Prostate gland (tissue), 2 donors: Measurements from ENCODE around the gene GPATCH2.

Experiments used
- POLR2AphosphoS5 ChIP-seq: sonication (generic); formaldehyde crosslinking; IDR thresholded peaks from one replicate; pipeline ENCODE4 v1.6.1; 2017; ENCODE audit warnings: antibody characterized with exemption
- TF ChIP-seq, protein P1 (sequence below), 4 experiments: fragments of 200-600 bp in 2 of 4; fragments of 450-650 bp in 2 of 4; sonication (generic) in 2 of 4; IDR thresholded peaks; 1 replicate in 3 of 4; 2 replicates in 1 of 4; pipeline ENCODE4 v1.5.1; 2016 to 2019; ENCODE audit warnings: antibody characterized with exemption in 4 of 4, mild to moderate bottlenecking in 2 of 4, moderate library complexity in 2 of 4

DNA sequence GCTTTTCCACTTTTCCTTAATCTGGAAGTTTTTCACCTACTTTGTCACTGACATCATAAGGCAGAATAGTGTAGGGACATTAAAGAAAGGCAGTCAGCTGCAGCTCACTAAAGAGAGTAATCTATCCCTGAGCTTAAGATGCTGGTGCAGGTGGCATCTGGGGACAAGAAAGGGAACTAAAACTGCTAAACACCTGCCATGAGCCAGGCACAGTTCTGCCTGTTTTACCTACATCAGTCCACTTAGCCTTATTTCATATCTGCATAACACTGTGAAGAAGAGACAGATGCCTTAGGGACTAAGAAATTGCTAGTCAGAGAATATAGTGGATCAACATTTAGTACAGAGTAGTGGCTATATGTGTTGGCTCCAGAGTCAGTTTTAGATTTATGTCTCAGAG is 88.1 kb downstream of the GPATCH2 start:
- no peak for TF ChIP-seq POLR2AphosphoS5
- TF ChIP-seq, protein P1, sequence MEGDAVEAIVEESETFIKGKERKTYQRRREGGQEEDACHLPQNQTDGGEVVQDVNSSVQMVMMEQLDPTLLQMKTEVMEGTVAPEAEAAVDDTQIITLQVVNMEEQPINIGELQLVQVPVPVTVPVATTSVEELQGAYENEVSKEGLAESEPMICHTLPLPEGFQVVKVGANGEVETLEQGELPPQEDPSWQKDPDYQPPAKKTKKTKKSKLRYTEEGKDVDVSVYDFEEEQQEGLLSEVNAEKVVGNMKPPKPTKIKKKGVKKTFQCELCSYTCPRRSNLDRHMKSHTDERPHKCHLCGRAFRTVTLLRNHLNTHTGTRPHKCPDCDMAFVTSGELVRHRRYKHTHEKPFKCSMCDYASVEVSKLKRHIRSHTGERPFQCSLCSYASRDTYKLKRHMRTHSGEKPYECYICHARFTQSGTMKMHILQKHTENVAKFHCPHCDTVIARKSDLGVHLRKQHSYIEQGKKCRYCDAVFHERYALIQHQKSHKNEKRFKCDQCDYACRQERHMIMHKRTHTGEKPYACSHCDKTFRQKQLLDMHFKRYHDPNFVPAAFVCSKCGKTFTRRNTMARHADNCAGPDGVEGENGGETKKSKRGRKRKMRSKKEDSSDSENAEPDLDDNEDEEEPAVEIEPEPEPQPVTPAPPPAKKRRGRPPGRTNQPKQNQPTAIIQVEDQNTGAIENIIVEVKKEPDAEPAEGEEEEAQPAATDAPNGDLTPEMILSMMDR (IDR thresholded peaks at IDR 0.05) = no peak
